Astrocyte (in vitro differentiated cells and primary cell): ENCODE results near the gene SPRY2.

Experiments used
- EZH2 ChIP-seq: IDR thresholded peaks from 2 replicates; pipeline ENCODE4 v1.6.1; 2012; ENCODE audit warnings: mild to moderate bottlenecking, low read length, inconsistent platforms; ENCODE audit not compliant: insufficient read depth
- TF ChIP-seq, protein P1 (sequence below): IDR thresholded peaks from 2 replicates; pipeline ENCODE4 v1.5.1; 2011; ENCODE audit warnings: low read depth, mild to moderate bottlenecking, inconsistent platforms, low read length, moderate library complexity; ENCODE audit not compliant: insufficient read depth

DNA sequence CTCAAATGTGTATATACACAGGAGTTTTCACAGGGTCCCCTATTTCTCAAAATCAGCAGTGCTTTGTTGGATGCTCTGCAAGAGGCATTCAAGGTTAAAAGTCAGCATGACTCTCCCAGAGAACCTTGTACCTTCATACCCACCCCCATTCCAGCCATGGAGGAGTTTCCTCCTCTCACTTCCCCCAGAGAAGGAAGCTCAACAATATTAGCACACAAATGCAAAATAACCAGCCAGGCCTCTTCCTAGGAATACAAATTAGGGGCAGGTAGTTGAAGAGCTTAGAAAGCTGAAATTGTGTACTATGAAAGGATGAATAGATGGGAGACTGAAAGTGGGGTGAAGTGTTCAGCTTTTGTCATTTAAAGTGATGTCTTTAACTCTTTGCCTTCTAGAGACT lies 43.8 kb downstream of the SPRY2 start:
- TF ChIP-seq, protein P1, sequence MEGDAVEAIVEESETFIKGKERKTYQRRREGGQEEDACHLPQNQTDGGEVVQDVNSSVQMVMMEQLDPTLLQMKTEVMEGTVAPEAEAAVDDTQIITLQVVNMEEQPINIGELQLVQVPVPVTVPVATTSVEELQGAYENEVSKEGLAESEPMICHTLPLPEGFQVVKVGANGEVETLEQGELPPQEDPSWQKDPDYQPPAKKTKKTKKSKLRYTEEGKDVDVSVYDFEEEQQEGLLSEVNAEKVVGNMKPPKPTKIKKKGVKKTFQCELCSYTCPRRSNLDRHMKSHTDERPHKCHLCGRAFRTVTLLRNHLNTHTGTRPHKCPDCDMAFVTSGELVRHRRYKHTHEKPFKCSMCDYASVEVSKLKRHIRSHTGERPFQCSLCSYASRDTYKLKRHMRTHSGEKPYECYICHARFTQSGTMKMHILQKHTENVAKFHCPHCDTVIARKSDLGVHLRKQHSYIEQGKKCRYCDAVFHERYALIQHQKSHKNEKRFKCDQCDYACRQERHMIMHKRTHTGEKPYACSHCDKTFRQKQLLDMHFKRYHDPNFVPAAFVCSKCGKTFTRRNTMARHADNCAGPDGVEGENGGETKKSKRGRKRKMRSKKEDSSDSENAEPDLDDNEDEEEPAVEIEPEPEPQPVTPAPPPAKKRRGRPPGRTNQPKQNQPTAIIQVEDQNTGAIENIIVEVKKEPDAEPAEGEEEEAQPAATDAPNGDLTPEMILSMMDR, result no peak
- TF ChIP-seq EZH2, result no peak
